Smooth muscle cell (in vitro differentiated cells): ENCODE measurements around the gene UGT1A7. TPM values are rescaled to one million over a fixed set of nuclear protein-coding genes. Genes with fewer than 3 reads are reported as not detected.
"Not testable (repeated sequence)": the region's sequence is repeated elsewhere in the genome, so short reads cannot be mapped to it uniquely, and the experiment has no call there.

Experiments
- DNase-seq: peaks from one replicate; lab custom pipeline; 2025; ENCODE audit not compliant: unreplicated experiment; lab: John Stamatoyannopoulos, UW
- H2AFZ ChIP-seq: fragments of 200-600 bp; sonication (generic); 2 replicates; pipeline ENCODE4 v1.6.0; 2016; ENCODE audit warnings: antibody characterized with exemption, low read depth, mild to moderate bottlenecking
- H3F3A ChIP-seq: fragments of 200-600 bp; sonication (generic); 2 replicates; pipeline ENCODE4 v1.6.0; 2017; ENCODE audit warnings: antibody characterized with exemption, low read depth
- H3K27ac ChIP-seq: fragments of 200-600 bp; sonication (generic); 2 replicates; pipeline ENCODE4 v1.5.1; 2016; ENCODE audit warnings: low read depth, mild to moderate bottlenecking
- H3K27me3 ChIP-seq: fragments of 200-600 bp; sonication (generic); 2 replicates; pipeline ENCODE4 v1.6.1; 2016; ENCODE audit warnings: low read depth, mild to moderate bottlenecking
- H3K36me3 ChIP-seq: fragments of 200-600 bp; sonication (generic); 2 replicates; pipeline ENCODE4 v1.5.1; 2016; ENCODE audit warnings: low read depth
- H3K4me1 ChIP-seq: fragments of 200-600 bp; sonication (generic); 2 replicates; pipeline ENCODE4 v1.5.1; 2016; ENCODE audit warnings: low read depth
- H3K4me2 ChIP-seq: fragments of 200-600 bp; sonication (generic); 2 replicates; pipeline ENCODE4 v1.6.0; 2016; ENCODE audit warnings: mild to moderate bottlenecking
- H3K4me3 ChIP-seq: fragments of 200-600 bp; sonication (generic); 2 replicates; pipeline ENCODE4 v1.5.1; 2016; ENCODE audit warnings: mild to moderate bottlenecking
- H3K79me2 ChIP-seq: fragments of 200-600 bp; sonication (generic); 2 replicates; pipeline ENCODE4 v1.6.0; 2016; ENCODE audit warnings: low read depth, mild to moderate bottlenecking
- H3K9ac ChIP-seq: fragments of 200-600 bp; sonication (generic); 2 replicates; pipeline ENCODE4 v1.6.0; 2016; ENCODE audit warnings: low read depth
- H3K9me3 ChIP-seq: fragments of 200-600 bp; sonication (generic); replicated peaks from 2 replicates; pipeline ENCODE4 v1.5.1; 2016; ENCODE audit warnings: low read depth
- H4K20me1 ChIP-seq: fragments of 200-600 bp; sonication (generic); 2 replicates; pipeline ENCODE4 v1.6.0; 2016; ENCODE audit warnings: low read depth
- CTCF ChIP-seq: fragments of 200-600 bp; sonication (generic); IDR thresholded peaks from 2 replicates; pipeline ENCODE4 v1.5.1; 2017; ENCODE audit warnings: borderline replicate concordance, mild to moderate bottlenecking, antibody characterized with exemption; ENCODE audit not compliant: insufficient read depth, poor library complexity, severe bottlenecking
- WGBS: methylation state at CpG from one replicate; pipeline ENCODE4 v1.1.7; 2016; ENCODE audit warnings: low lambda C conversion rate; 5-methylcytosine and 5-hydroxymethylcytosine counted together
- polyA plus RNA-seq: library from polyadenylated mRNA; unstranded; fragments of >200 nt; fragmentation: Nextera tagmentation; extraction: Ambion mirVana; gene quantifications from 2 replicates; pipeline ENCODE4 v1.2.1, GENCODE V29; 2016
- total RNA-seq: library from RNA; depleted of rRNA; stranded (reverse); fragments of >200 nt; gene quantifications from 2 replicates; pipeline ENCODE4 v1.2.3, GENCODE V29; 2014

The UGT1A7 gene
- total RNA-seq: not detected in 2 replicates
- polyA plus RNA-seq: not detected in 2 replicates

DNA sequence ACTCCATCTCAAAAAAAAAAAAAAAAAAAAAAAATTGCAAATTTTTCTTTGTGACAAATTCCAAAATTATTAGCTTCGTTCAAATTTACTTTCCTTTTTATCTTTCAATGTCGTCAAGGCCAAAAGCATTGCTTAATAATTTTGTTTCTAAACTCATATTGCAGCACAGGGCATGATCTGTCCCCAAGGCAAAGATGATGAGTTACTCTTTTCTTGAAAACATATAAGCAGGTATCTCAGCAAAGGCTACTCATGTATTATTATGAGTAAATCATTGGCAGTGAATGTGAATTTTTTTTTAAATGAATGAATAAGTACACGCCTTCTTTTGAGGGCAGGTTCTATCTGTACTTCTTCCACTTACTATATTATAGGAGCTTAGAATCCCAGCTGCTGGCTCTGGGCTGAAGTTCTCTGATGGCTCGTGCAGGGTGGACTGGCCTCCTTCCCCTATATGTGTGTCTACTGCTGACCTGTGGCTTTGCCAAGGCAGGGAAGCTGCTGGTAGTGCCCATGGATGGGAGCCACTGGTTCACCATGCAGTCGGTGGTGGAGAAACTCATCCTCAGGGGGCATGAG, at the start of gene UGT1A7:
TSS of gene UGT1A7 (plus strand) at position 381 of the 579 bp plus-strand sequence. CDS start at position 418, 37 bp downstream.
- Histone ChIP-seq H3K79me2 (no peaks in the 10 kb centered on the region), H3K4me2 (no peak within 1 kb of the TSS), H3K27ac (no peak within 1 kb of the TSS), H3K9ac (no peak within 1 kb of the TSS), H3K4me1 (no peaks in the 10 kb centered on the region), H4K20me1 (no peaks in the 10 kb centered on the region), H2AFZ (no peak within 1 kb of the TSS), H3F3A (no peaks in the 10 kb centered on the region), H3K4me3 (no peak within 1 kb of the TSS), H3K36me3 (no peaks in the 10 kb centered on the region), H3K9me3 (no peaks in the 10 kb centered on the region), H3K27me3 (no peaks in the 10 kb centered on the region)
- DNase-seq: no peak
- WGBS: 89% methylated on average over 5 of the region's 5 CpGs
- no peak for TF ChIP-seq CTCF

GRCh38 chr2:233636306-233636705, 45.4 kb upstream of the UGT1A7 start, which contains the start of gene UGT1A10:
Gene UGT1A10 (plus strand): TSS chr2:233636448. CDS start chr2:233636523, 75 bp downstream.
- H3K9ac ChIP-seq, H3K79me2 ChIP-seq: not testable (repeated sequence)

GRCh38 chr2:233638836-233639235, 42.9 kb upstream of the UGT1A7 start:
- Histone ChIP-seq H3K27me3 (no peaks in the 10 kb centered on the region), H3F3A (no peaks in the 10 kb centered on the region), H3K27ac (no peak overlapping the region), H3K79me2 (no peaks in the 10 kb centered on the region), H2AFZ (no peak overlapping the region), H4K20me1 (no peaks in the 10 kb centered on the region), H3K9ac (no peak overlapping the region), H3K4me2 (no peak overlapping the region), H3K9me3 (no peaks in the 10 kb centered on the region), H3K36me3 (no peaks in the 10 kb centered on the region), H3K4me1 (no peaks in the 10 kb centered on the region), H3K4me3 (no peak overlapping the region)
- DNase-seq: no peak
- no peak for TF ChIP-seq CTCF
- 84% methylated on average over 5 of the region's 5 CpGs for WGBS

More at GRCh38 chr2:233636306-233636705, 45.4 kb upstream of the UGT1A7 start, which contains the start of gene UGT1A10:
- H3K9me3 ChIP-seq, H3K36me3 ChIP-seq, H3K27me3 ChIP-seq, H3K4me1 ChIP-seq, H3K27ac ChIP-seq, H3F3A ChIP-seq, H2AFZ ChIP-seq, H3K4me2 ChIP-seq, DNase-seq, H3K4me3 ChIP-seq, H4K20me1 ChIP-seq: not testable (repeated sequence)
- 93% methylated on average over 10 of the region's 10 CpGs for WGBS

DNA sequence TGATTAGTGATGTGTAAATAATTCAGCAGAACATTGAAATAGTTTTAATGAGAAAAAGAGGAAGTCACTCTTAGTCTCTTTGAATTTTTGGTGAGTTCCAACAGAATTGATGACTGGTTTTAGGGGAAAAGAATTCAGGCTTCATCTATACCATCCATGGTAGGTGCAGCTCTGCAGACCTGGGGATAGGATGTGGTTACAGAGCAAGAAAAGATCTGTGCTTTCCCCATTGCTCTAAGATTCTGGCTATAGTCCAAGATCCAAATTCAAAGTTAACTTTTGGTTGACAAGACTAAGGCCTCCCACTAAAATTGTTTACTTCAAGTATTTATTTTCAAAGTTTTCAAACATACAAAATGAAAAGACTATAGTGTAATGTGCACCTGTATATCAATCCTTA, 41.8 kb upstream of the UGT1A7 start:
- Histone ChIP-seq H3K27me3 (no peaks in the 10 kb centered on the region), H3K9me3 (no peaks in the 10 kb centered on the region), H4K20me1 (no peaks in the 10 kb centered on the region), H3K4me3 (no peak overlapping the region), H3K27ac (no peak overlapping the region), H3K36me3 (no peaks in the 10 kb centered on the region), H3K4me2 (no peak overlapping the region), H3K4me1 (no peaks in the 10 kb centered on the region), H2AFZ (no peak overlapping the region), H3K79me2 (no peaks in the 10 kb centered on the region), H3F3A (no peaks in the 10 kb centered on the region), H3K9ac (no peak overlapping the region)
- no peak for DNase-seq
- no peak for TF ChIP-seq CTCF
